Hindlimb muscle (tissue), 1 donor: ENCODE measurements around the gene ODF2L. TPM values are rescaled to one million over a fixed set of nuclear protein-coding genes. Genes with fewer than 3 reads are reported as not detected.

Source experiments
- DNase-seq: peaks from one replicate; pipeline ENCODE4 v3.0.0-alpha.2; 2013
- polyA plus RNA-seq: library from polyadenylated mRNA; unstranded; fragments of 120-200 nt; gene quantifications from one replicate; pipeline ENCODE4 v1.2.1, GENCODE V29; 2013; ENCODE audit not compliant: insufficient read length

Gene ODF2L
- polyA plus RNA-seq = 18.3 TPM

DNA sequence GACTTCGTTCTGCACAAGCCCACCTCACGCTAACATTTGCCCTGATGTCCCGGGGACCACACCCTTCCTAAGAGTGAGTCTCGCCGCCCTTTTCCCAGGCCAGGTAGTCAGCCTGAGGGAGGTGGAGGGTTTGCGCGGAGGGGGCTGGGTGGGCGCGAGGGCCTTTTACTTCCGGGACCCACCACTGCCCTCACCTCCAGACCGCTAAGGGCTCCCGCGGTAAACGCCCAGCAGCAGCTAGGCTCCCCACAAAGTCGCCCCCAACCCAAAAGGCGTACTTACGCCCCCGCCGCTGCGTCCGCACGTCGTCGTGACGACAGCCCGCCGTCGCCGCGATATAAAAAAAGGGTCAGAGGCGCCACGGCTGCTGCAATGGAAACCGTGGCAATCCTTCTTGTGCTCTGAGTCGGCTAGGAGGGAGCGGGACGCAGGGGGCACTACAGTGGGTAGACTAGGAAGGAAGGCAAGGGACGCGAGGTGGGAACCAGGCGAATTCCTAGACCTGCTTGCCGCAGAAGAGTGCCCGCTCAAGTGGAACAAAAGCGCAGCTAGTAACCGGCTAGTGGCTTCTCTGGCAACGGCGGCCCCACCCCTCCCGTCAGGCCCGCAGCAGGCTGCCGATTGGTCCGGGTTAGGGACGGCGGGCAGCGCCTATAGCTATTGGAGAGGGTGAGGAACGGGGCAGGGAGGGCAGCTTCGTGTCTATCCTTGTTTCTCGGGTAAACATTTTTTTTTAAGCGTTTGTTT is at the start of gene ODF2L:
ODF2L (minus strand) TSS at position 573 of the 747 bp plus-strand sequence. CDS start 9,296 bp downstream, outside the sequence.
- DNase-seq = peak; percentile 85

DNA sequence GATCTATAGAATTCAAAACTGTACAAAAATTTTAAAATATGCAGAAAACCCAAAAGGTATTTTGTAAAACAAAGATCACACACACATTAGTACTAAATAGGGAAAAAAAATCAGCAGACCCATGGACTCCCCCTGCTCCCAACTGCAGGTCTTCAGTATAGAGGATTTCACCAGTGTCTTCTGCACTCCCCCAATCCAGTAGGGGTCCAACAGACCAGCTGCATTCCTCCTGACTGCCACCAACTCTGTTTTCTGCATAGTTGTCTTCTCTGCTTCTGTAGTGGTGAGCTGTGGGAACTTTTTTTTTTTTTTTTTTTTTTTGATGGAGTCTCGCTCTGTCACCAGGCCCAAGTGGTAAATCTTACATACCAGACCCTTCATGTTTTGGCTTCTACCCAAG is 49.8 kb upstream of the ODF2L start:
- no peak for DNase-seq

GRCh38 chr1:86441997-86442396 is 45.9 kb upstream of the ODF2L start:
- DNase-seq = no peak

DNA sequence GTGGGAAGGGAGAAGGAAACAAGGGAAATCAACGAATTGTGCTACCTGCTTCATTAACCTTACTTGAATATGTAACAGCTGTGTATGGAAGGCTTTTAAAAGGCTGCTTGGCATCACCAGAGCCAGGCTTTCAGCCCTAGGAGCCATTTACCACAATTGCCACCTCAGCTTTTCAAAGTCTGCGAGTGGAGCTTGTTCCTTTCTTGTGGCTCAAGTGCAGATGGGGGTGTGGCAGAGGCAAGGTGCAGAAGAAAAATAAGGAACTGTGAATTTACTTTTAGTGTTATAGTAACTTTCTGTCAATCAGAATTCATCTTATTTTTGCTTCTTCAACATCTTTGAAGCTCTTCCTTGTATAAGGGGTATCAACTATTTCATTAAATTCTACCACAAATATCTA is 45.5 kb upstream of the ODF2L start:
- DNase-seq = no peak

GRCh38 chr1:86436041-86436440 is 39.9 kb upstream of the ODF2L start:
- DNase-seq = no peak

- no peak for DNase-seq
These were observed 39.2 kb upstream of the ODF2L start for GRCh38 chr1:86435327-86435726.

DNA sequence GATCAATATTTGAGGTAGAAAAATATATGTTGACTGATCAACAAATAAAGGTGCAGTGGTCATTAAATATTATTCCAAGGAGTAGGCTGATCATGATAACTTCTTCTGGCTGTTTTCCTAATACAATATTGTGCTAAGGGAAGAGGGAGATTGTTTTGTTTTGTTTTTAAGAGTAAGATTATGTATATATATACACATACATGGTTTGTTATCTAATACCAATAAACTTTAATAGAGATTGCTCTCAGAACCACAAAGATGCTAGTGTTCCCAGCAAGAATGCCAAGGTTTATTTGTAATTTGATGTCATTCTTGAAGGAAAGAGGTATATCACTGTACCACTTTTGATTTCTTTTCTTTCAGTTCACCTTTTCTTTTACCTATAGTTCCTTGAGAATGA is 37.9 kb upstream of the ODF2L start:
- no peak for DNase-seq

GRCh38 chr1:86430376-86430775 is 34.3 kb upstream of the ODF2L start:
- DNase-seq = no peak

DNA sequence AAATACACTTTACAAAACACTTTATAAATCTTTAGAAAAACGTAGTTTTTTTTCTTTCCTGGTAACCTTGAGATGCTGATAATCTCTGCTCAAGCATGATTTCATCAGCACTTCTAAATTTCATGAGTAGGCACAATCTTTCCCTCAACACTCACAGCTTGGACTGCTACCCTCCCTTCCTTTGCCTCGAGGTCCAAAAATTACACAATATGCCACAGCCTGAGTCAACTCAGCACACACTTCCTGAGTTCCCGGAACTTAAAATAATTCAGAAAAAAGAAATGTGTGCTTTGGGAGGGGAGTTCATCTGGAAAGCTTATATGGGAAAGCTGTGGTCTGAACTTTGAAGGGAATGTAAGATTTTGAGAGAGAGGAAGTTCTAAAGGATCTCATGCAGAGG is 33.7 kb upstream of the ODF2L start:
- peak; percentile 23 for DNase-seq

- DNase-seq = no peak
These were observed 33.1 kb upstream of the ODF2L start for GRCh38 chr1:86429122-86429725.

DNA sequence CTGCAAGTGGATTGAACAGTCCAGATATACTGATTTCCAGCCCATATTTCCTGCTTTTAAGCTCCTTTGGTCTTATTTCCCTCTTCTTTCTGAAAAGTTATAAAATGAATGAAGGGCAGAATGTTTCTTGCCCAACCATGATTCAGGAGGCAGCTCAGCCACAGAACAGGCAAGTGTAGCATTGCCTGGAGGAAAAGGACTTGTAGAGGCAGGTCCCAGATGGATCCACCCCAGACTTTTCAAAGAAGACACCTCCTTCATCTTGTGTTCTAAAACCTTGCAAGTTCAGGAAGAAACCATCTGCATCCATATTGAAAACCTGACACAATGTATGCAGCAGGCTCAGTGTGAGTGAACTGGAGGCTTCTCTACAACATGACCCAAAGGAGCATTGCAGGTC is 27.8 kb upstream of the ODF2L start, which contains the start of gene CLCA2:
CLCA2 (plus strand) TSS at position 299 of the 400 bp plus-strand sequence; CDS start at position 376, 77 bp downstream.
- no peak for DNase-seq

GRCh38 chr1:86423473-86423872 is 27.4 kb upstream of the ODF2L start:
- DNase-seq = no peak

DNA sequence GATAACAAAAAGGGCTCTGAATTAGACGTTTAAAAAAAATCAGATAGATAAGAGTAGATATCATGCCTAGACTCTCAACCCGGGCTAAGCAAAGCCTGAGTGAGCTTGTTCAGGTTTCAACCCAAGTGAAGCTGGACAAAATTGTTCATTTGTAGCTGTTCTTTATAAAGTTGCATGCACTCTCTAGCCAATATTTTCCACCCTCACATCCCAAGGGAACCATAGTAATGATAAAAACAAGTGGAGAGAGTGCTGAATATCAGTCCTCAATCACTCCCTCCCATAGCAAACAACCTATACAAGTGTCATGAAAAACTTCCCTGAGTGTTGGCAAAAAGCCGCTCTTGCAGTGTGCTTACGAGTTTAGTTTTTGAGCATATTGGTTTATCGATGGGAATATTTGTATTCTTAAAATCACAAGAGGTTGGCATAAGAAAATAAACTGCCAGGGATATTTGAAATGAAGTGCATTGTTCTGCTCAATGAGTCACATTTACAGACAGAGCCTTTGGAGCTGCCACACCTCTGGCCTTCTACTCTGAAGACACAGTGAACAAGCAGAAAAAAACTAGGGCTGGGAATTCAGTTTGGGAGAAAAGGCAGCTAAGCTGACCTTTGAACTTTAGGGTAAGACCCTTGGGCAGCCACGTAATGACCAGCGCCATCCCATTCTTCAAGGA is 25.6 kb upstream of the ODF2L start:
- no peak for DNase-seq

DNA sequence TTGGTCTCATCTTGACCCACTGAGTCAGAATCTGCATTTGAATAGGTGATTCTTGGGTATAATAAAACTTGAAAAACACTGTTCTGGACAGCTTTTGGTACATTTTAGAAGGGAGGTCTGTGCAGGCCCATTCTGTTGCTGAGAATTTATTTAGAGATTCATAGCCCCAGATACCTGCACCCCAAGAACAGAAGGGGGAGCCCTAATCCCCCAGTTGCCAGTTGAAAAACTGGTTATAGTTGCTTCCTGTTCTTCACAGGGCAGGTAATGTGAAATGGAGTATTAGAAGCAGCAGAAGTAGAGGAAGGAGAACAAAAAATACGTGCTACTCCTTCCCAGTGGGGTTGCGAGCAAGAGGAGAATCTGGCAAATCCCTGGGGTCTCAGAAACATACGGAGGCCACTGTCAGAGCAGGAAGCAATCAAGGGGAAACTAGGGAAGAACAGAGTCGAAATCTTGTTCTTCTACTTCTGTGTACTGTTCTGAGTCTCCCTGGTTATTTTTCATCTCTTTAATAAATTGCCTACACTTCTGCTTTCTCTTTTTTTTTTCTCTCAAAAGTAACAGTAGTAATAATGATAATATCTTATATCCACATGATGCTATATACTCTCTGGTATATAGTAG is 23.3 kb upstream of the ODF2L start:
- peak; percentile 16 for DNase-seq

- no peak for DNase-seq
These were observed 20.2 kb upstream of the ODF2L start for GRCh38 chr1:86416343-86416742.

DNA sequence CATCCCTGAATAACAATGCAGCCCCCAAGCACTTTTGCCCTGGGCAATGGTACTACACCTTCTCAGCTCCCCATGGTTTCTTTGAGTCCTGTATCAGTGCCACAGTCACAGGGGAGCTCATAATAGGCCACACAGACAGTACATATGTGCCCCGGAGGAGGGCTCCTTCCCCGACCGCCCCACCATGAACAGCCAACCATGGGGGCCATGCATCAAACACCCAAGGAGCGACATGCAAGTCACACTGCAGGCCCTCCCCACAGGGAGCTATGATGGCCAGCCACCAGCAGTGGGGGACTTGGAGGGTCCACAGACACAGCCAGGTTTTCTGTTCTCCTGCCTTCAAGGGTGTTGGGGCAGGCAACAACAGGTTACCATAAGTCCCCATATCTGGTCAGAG is 14.8 kb upstream of the ODF2L start:
- no peak for DNase-seq

DNA sequence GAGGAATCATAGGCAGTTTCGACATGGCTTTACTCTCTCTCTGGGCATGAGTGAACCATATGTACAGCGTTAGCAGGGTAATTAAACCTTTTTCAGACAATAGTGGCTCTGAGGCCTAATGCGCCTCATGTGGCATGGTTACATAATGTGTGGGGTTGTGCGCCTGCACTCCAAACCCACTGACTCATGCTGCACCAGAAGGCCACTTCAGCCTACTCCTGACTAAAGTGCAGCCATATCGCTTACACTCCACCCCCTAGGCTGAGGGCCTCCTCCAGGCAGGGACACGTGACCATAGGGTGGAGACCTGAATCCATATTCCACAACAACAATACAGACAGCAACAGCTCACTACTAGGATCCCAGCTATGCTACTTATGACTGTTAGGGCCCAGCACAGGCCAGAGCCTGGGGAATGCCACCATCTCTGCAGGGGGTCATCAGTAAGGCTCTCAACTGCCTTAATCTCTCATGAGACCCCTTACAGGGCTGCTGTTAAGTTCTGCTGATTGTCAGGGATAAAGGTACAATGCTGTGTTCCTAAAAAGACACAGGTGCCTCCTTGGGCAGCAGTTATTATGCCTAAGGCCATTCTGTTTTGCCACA is 13.4 kb upstream of the ODF2L start:
- no peak for DNase-seq

- DNase-seq = no peak
These were observed 371 bp upstream of the ODF2L start for GRCh38 chr1:86396498-86396890.

- DNase-seq = no peak
These were observed 1.7 kb downstream of the ODF2L start for GRCh38 chr1:86394416-86394815.

- no peak for DNase-seq
These were observed 6.8 kb downstream of the ODF2L start for GRCh38 chr1:86389307-86389706.

DNA sequence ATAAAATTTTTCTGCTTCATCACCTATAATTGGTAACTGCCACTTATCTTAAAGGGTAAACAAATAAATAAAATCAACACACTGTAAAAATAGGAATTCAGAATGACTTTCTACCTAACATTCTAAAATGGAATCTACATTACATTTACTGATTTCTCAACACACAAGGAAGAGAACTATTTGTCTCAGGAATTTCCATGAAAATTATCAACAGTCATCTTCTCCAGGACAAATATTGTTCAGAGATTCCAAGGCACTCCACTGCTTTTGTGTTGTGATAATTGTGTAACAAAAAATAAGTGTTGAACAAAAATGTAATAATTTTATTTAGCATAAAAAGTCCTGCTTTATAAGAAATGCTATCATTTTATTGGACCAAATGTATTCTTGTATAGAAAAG is 7.3 kb downstream of the ODF2L start:
- no peak for DNase-seq

DNA sequence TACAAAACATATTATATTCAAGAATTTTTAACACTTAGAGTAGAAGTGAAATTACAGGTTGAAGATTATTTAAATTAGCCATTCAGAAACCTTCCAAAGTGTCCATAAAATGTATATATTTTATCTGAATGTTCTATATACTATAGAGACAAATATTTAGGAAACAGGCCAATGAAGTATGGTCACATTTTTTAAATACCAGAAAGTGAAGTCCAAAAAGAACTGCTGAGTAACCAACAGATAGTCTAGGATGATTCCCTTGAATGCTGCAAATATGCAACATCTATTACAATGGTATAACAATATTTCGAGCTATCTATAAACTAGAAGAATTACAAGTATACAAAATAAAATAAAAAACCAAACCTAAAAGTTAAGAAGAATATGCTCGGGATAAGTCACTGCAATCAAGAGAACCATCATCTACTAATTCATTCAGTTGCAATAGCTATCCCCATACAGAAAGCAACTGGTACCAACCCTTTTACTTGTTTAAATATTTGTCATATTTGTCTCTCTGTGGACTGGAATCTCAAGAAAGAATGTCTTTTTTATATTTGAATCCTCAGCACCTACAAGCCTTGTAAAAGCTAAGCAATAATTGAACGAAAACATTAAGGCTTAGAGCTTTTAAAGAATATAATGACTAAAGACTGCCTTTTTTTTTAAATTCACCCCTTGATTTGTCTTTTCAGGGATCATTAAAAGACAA is 8.1 kb downstream of the ODF2L start:
- no peak for DNase-seq
